ENCODE results near the gene ANXA3. TPM values are rescaled to one million over a fixed set of nuclear protein-coding genes. Genes with fewer than 3 reads are reported as not detected.

The ANXA3 gene
- total and polyA plus RNA-seq, 2 donors (not counting 3 experiments of a cell fraction or from before 2014, with no cell fraction given) = 52.9 to 78.4 TPM

DNA sequence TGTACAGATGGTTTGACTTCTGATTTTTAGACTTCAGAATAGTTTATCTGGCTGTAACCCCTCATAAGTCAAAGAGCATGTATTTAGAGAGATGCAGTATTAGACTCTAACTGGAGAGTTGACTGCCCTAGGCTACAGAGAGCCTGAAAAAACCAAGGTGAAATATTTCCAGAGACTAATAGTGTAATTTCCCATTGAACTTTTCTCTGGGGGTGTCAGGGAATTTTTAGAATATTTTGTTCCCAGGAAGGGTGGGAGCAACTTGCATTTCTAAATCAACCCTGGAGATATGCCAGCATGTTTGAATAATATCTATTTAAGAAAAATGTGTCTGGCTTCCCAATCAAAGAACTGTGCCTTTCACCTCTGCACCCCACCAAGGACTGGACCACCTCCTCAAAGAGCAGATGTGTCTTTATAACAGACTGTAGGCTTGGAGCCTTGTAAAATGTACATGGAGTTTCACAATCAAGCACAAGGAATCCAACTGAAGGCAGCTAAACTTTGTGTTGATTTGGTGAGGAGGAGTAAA lies 2.0 kb downstream of the ANXA3 start:
- Histone ChIP-seq H3K9me3 (replicated peaks; ENCODE audit: control insufficient read depth, insufficient read depth, low read length) (no peaks in the 10 kb centered on the region), H3K4me2 (ENCODE audit: insufficient read depth, low read length) (peak overlapping the region; percentile 76), H3K27ac (ENCODE audit: insufficient read depth, low read depth, low read length) (peak overlapping the region; percentile 98), H3K9me1 (replicated peaks; ENCODE audit: control insufficient read depth, extremely low read depth, insufficient read depth, low read length) (no peaks in the 10 kb centered on the region), H3K79me2 (ENCODE audit: control insufficient read depth, insufficient read depth, low read length) (no peaks in the 10 kb centered on the region), H3K4me1 (ENCODE audit: control insufficient read depth, extremely low read depth, insufficient read depth, low read length) (peaks cover 45% of the 10 kb centered on the region), H3K4me3 (replicated peaks in 1 of 3; ENCODE audit: insufficient read depth in 1 of 3, low read depth in 1 of 3, low read length in 3 of 3) (peak overlapping the region in 1 of 3 experiments; percentile 89), H3K9ac (replicated peaks; ENCODE audit: extremely low read depth, insufficient read depth, low read length) (no peak overlapping the region), H3K36me3 (ENCODE audit: control insufficient read depth in 2 of 2, extremely low read depth in 1 of 2, insufficient read depth in 2 of 2, low read length in 2 of 2) (no peaks in the 10 kb centered on the region), H4K20me1 (replicated peaks; ENCODE audit: control insufficient read depth, extremely low read depth, insufficient read depth, low read length) (no peaks in the 10 kb centered on the region), H2AFZ (ENCODE audit: low read depth, low read length) (no peak overlapping the region), H3K27me3 (ENCODE audit: control insufficient read depth in 2 of 2, insufficient read depth in 2 of 2, low read length in 2 of 2) (no peaks in the 10 kb centered on the region)
- TF ChIP-seq, protein P1, sequence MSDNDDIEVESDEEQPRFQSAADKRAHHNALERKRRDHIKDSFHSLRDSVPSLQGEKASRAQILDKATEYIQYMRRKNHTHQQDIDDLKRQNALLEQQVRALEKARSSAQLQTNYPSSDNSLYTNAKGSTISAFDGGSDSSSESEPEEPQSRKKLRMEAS (IDR thresholded peaks at IDR 0.05; ENCODE audit: insufficient read depth, insufficient read length) = no peak
- TF ChIP-seq CTCF (IDR thresholded peaks at IDR 0.05; ENCODE audit: extremely low read depth in 1 of 2, insufficient read depth in 1 of 2, low read depth in 1 of 2, low read length in 2 of 2) = no peak
- no peak for TF ChIP-seq EZH2 (IDR thresholded peaks at IDR 0.05; ENCODE audit: borderline replicate concordance, low read depth, low read length, severe bottlenecking)
- no peak for TF ChIP-seq JUN (IDR thresholded peaks at IDR 0.05; ENCODE audit: borderline replicate concordance, insufficient read depth, insufficient read length, low read depth)
- TF ChIP-seq POLR2AphosphoS5 (IDR thresholded peaks at IDR 0.05; ENCODE audit: insufficient read depth, low read depth, low read length) = no peak
- no peak for TF ChIP-seq GATA2 (IDR thresholded peaks at IDR 0.05; ENCODE audit: insufficient read depth, insufficient read length, low read depth, low read length)
- no peak for TF ChIP-seq POLR2A (IDR thresholded peaks at IDR 0.05; ENCODE audit: low read depth, low read length)
- TF ChIP-seq FOS (IDR thresholded peaks at IDR 0.05; ENCODE audit: borderline replicate concordance, insufficient read depth, low read length) = no peak
- TF ChIP-seq MYC (IDR thresholded peaks at IDR 0.05; ENCODE audit: low read depth, low read length) = no peak
- intact Hi-C loops (cut with micrococcal nuclease) (loop anchor here (2.0 to 5.0 kb wide), 2 partner anchors 93 to 224 kb away; partner anchors contain the start of gene BMP2K), dilution Hi-C loops (cut with MboI; ENCODE audit: extremely low pct_ligation_motif_present, low sequenced_read_pairs) (no loop called here)
- DNase-seq (ENCODE audit: low read depth, low spot score) = no peak
- ChIA-PET CTCF (no interaction called here), POLR2A (interaction anchor here (0.9 kb wide), 1 partner anchor 8 kb away, joined by 3 read pairs; no protein-coding TSS in a partner anchor)
- FAIRE-seq = no peak
- BruUV-seq (replicated peaks) = no TSS peak
